Measurements from ENCODE around the gene STS.

Gene STS

GRCh38 chrX:7119950-7120877 is 27.3 kb upstream of the STS start:
- no peak overlapping the region for H3K4me3 ChIP-seq (ENCODE audit: low read depth, low read length)
- DNase-seq (ENCODE audit: low read depth): no peak
- no peak for TF ChIP-seq MAX (IDR thresholded peaks at IDR 0.05; ENCODE audit: low read depth, low read length)
- no peak for TF ChIP-seq POLR2A (IDR thresholded peaks at IDR 0.05; ENCODE audit: extremely low read depth, insufficient read length)
- TF ChIP-seq, protein P1, sequence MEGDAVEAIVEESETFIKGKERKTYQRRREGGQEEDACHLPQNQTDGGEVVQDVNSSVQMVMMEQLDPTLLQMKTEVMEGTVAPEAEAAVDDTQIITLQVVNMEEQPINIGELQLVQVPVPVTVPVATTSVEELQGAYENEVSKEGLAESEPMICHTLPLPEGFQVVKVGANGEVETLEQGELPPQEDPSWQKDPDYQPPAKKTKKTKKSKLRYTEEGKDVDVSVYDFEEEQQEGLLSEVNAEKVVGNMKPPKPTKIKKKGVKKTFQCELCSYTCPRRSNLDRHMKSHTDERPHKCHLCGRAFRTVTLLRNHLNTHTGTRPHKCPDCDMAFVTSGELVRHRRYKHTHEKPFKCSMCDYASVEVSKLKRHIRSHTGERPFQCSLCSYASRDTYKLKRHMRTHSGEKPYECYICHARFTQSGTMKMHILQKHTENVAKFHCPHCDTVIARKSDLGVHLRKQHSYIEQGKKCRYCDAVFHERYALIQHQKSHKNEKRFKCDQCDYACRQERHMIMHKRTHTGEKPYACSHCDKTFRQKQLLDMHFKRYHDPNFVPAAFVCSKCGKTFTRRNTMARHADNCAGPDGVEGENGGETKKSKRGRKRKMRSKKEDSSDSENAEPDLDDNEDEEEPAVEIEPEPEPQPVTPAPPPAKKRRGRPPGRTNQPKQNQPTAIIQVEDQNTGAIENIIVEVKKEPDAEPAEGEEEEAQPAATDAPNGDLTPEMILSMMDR (IDR thresholded peaks at IDR 0.05; ENCODE audit: low read depth, low read length): no peak
- TF ChIP-seq MYC (IDR thresholded peaks at IDR 0.05; ENCODE audit: low read depth, low read length): no peak

- H3K4me3 ChIP-seq (ENCODE audit: low read depth, low read length): no peak overlapping the region
- TF ChIP-seq MAX (IDR thresholded peaks at IDR 0.05; ENCODE audit: low read depth, low read length) (no peak), MYC (IDR thresholded peaks at IDR 0.05; ENCODE audit: low read depth, low read length) (no peak), POLR2A (IDR thresholded peaks at IDR 0.05; ENCODE audit: extremely low read depth, insufficient read length) (no peak)
- DNase-seq (ENCODE audit: low read depth): no peak
Observed at GRCh38 chrX:7120878-7121219, 26.7 kb upstream of the STS start.

GRCh38 chrX:7127056-7127455 is 20.5 kb upstream of the STS start:
- TF ChIP-seq MYC (IDR thresholded peaks at IDR 0.05; ENCODE audit: low read depth, low read length) (no peak), MAX (IDR thresholded peaks at IDR 0.05; ENCODE audit: low read depth, low read length) (no peak), POLR2A (IDR thresholded peaks at IDR 0.05; ENCODE audit: extremely low read depth, insufficient read length) (no peak)
- TF ChIP-seq, protein P1 (IDR thresholded peaks at IDR 0.05; ENCODE audit: low read depth, low read length): no peak

GRCh38 chrX:7131621-7132020 is 15.9 kb upstream of the STS start:
- TF ChIP-seq POLR2A (IDR thresholded peaks at IDR 0.05; ENCODE audit: extremely low read depth, insufficient read length): no peak
- H3K4me3 ChIP-seq (ENCODE audit: low read depth, low read length): no peak overlapping the region
- DNase-seq (ENCODE audit: low read depth): no peak

More at GRCh38 chrX:7127056-7127455, 20.5 kb upstream of the STS start:
- no peak for DNase-seq (ENCODE audit: low read depth)
- no peak overlapping the region for H3K4me3 ChIP-seq (ENCODE audit: low read depth, low read length)

GRCh38 chrX:7132335-7133049 is 15.0 kb upstream of the STS start:
- DNase-seq (ENCODE audit: low read depth): peak; percentile 46
- TF ChIP-seq, protein P1 (IDR thresholded peaks at IDR 0.05; ENCODE audit: low read depth, low read length): peak; percentile 29
- TF ChIP-seq MAX (IDR thresholded peaks at IDR 0.05; ENCODE audit: low read depth, low read length) (no peak), POLR2A (IDR thresholded peaks at IDR 0.05; ENCODE audit: extremely low read depth, insufficient read length) (no peak), MYC (IDR thresholded peaks at IDR 0.05; ENCODE audit: low read depth, low read length) (no peak)
- H3K4me3 ChIP-seq (ENCODE audit: low read depth, low read length): no peak overlapping the region

GRCh38 chrX:7133050-7133440 is 14.5 kb upstream of the STS start:
- no peak overlapping the region for H3K4me3 ChIP-seq (ENCODE audit: low read depth, low read length)
- no peak for DNase-seq (ENCODE audit: low read depth)
- TF ChIP-seq POLR2A (IDR thresholded peaks at IDR 0.05; ENCODE audit: extremely low read depth, insufficient read length) (no peak), MYC (IDR thresholded peaks at IDR 0.05; ENCODE audit: low read depth, low read length) (no peak), MAX (IDR thresholded peaks at IDR 0.05; ENCODE audit: low read depth, low read length) (no peak)
- TF ChIP-seq, protein P1 (IDR thresholded peaks at IDR 0.05; ENCODE audit: low read depth, low read length): no peak

Data from NB4 (cell line).